Adrenal gland (tissue), 12 donors: ENCODE data around the gene KLF9. TPM values are rescaled to one million over a fixed set of nuclear protein-coding genes. Genes with fewer than 3 reads are reported as not detected.

Source experiments
- DNase-seq, 7 donors: peaks; one replicate each; pipeline ENCODE4 v3.0.0-alpha.2; 2019 to 2020
- H3K27ac ChIP-seq, 5 donors: fragments of 200-600 bp; sonication (generic) in 4 of 5; 1 replicate in 3 of 5; 2 replicates in 2 of 5; pipeline versions ENCODE4 v1.5.1 to v1.8.0; 2016 to 2020; ENCODE audit warnings: mild to moderate bottlenecking in 1 of 5
- H3K27me3 ChIP-seq: fragments of 200-600 bp; 2 replicates; pipeline ENCODE4 v1.8.0; 2021
- H3K36me3 ChIP-seq, 2 donors: fragments of 200-600 bp; replicated peaks in 1 of 2; 1 replicate in 1 of 2; 2 replicates in 1 of 2; pipeline versions ENCODE4 v1.5.1 to v1.8.0; 2018 to 2022
- H3K4me1 ChIP-seq, 2 donors: fragments of 200-600 bp; replicated peaks in 1 of 2; 1 replicate in 1 of 2; 2 replicates in 1 of 2; pipeline versions ENCODE4 v1.5.1 to v1.8.0; 2018 to 2021
- H3K4me3 ChIP-seq, 4 donors: fragments of 200-600 bp; sonication (generic) in 3 of 4; one replicate each; pipeline ENCODE4 v1.5.1; 2016 to 2018
- H3K9me3 ChIP-seq, 3 donors: fragments of 200-600 bp; sonication (generic) in 1 of 3; replicated peaks in 1 of 3; 1 replicate in 2 of 3; 2 replicates in 1 of 3; pipeline versions ENCODE4 v1.5.1 to v1.8.0; 2016 to 2021
- CTCF ChIP-seq, 6 experiments: fragments of 450-650 bp in 4 of 6; fragments of 200-600 bp in 2 of 6; sonication (generic) in 1 of 6; IDR thresholded peaks; 1 replicate in 5 of 6; 2 replicates in 1 of 6; pipeline versions ENCODE4 v1.5.1 to v1.8.0; 2016 to 2021; ENCODE audit warnings: antibody characterized with exemption in 6 of 6, mild to moderate bottlenecking in 2 of 6, moderate library complexity in 1 of 6
- POLR2A ChIP-seq, 2 donors: fragments of 450-650 bp; IDR thresholded peaks; one replicate each; pipeline ENCODE4 v1.6.1; 2017; ENCODE audit warnings: antibody characterized with exemption in 2 of 2, mild to moderate bottlenecking in 2 of 2, moderate library complexity in 1 of 2
- WGBS, 4 donors: extraction: QIAGEN DNeasy Blood & Tissue Kit in 2 of 4; methylation state at CpG; one replicate each; pipeline versions ENCODE4 v1.1.5 to v1.1.7; 2013 to 2017; 5-methylcytosine and 5-hydroxymethylcytosine counted together
- intact Hi-C, 2 donors: fragments of 100-400 bp; cut with DNase I; formaldehyde crosslinking; loops; one replicate each; pipeline versions ENCODE4 v1.14.1 to v1.15.0; 2022 to 2023
- polyA plus RNA-seq, 3 donors: library from polyadenylated mRNA; stranded (reverse); fragments of 200-250 nt in 2 of 3; fragments of 350-450 nt in 1 of 3; fragmentation: Illumina TruSeq in 1 of 3; extraction: RNeasy Lipid Tissue Mini Kit (QIAGEN cat#74804) in 1 of 3; gene quantifications; one replicate each; pipeline ENCODE4 v1.2.3, GENCODE V29; 2013 to 2014
- total RNA-seq, 9 donors: library from RNA; depleted of rRNA in 4 of 9; stranded (reverse); fragments of >200 nt in 4 of 9; fragments of 120-200 nt in 1 of 9; fragmentation: NEBNext Ultra II Directional in 1 of 9; extraction: Animal tissue kit (Norgen Biotek cat#: 25700) in 1 of 9; gene quantifications; one replicate each; pipeline versions ENCODE4 v1.1.0 to v1.2.4, GENCODE V29; 2013 to 2023
- donor health status: healthy with polysubstance abuse.
- donor health status: Bipolar disorder and iron deficiency.
- donor health status: DM: yes; HTN: yes; CAD: no.
- donor health status: DM: no; HTN: no; CAD: no.
- donor health status: DM: no; HTN: no; CAD: no.
- donor health status: DM: yes; HTN: yes; CAD: no.

The KLF9 gene
- total and polyA plus RNA-seq, 12 donors, result 2.2 to 80.7 (median 38.7) TPM

GRCh38 chr9:70409800-70410199, 4.7 kb downstream of the KLF9 start:
- peak overlapping the region in 1 of 4 donors; percentile 98 for H3K4me3 ChIP-seq
- no peaks in the 10 kb centered on the region for H3K9me3 ChIP-seq
- DNase-seq, result peak in 1 of 7 donors; percentile 25
- peaks cover 37 to 63% of the 10 kb centered on the region in 2 donors for H3K4me1 ChIP-seq
- no peaks in the 10 kb centered on the region for H3K36me3 ChIP-seq
- 23 to 46% (median 39%) methylated on average over 2 of the region's 2 CpGs for WGBS, 4 donors
- H3K27ac ChIP-seq, result peak overlapping the region; percentile 58 to 100 (median 99)
- TF ChIP-seq POLR2A (IDR thresholded peaks at IDR 0.05) (no peak), CTCF (IDR thresholded peaks at IDR 0.05) (no peak)
- intact Hi-C loops, result loop anchor here (5.0 to 10.0 kb wide), 4 partner anchors 55 to 195 kb away; no protein-coding TSS in a partner anchor
- no peaks in the 10 kb centered on the region for H3K27me3 ChIP-seq

DNA sequence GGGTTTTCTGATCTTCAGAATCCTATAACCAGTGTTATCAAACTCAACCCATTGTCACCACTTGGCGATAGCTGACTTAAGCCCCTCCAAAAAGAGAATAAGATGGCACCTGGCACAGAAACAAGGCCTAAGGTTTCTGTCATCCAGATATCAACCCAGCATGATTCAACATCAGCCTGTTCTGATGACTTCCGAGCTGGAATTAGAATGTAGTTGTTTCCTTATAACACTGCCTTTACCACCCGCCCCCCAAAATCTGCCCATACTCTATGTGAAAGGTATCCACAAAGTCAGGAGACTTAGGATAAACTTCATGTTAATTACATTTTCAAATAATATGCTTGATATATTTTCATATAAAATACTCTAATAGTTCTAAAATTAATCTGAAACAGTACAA, 5.2 kb downstream of the KLF9 start:
- no peaks in the 10 kb centered on the region for H3K27me3 ChIP-seq
- H3K27ac ChIP-seq, result peak overlapping the region in 3 of 5 donors; percentile 99 to 100 (median 100)
- TF ChIP-seq CTCF (IDR thresholded peaks at IDR 0.05) (no peak), POLR2A (IDR thresholded peaks at IDR 0.05) (no peak)
- peaks cover 39 to 65% of the 10 kb centered on the region in 2 donors for H3K4me1 ChIP-seq
- WGBS, 4 donors, result 62 to 74% (median 69%) methylated on average over 3 of the region's 3 CpGs
- intact Hi-C loops, result loop anchor here (10.0 kb wide), 1 partner anchor 54 kb away; no protein-coding TSS in a partner anchor
- H3K36me3 ChIP-seq, result no peaks in the 10 kb centered on the region
- DNase-seq, result peak in 1 of 7 donors; percentile 53
- peak overlapping the region in 1 of 4 donors; percentile 98 for H3K4me3 ChIP-seq
- H3K9me3 ChIP-seq, result no peaks in the 10 kb centered on the region

- TF ChIP-seq POLR2A (IDR thresholded peaks at IDR 0.05) (peak in 1 of 2 donors; percentile 25), CTCF (IDR thresholded peaks at IDR 0.05) (no peak)
- DNase-seq, result no peak
- WGBS, 4 donors, result 82 to 93% (median 90%) methylated on average over 5 of the region's 5 CpGs
- H3K4me1 ChIP-seq, result peaks cover 47 to 72% of the 10 kb centered on the region in 2 donors
- H3K36me3 ChIP-seq, result no peaks in the 10 kb centered on the region
- peak overlapping the region in 1 of 4 donors; percentile 19 for H3K4me3 ChIP-seq
- intact Hi-C loops, result loop anchor here (10.0 kb wide), 1 partner anchor 54 kb away; no protein-coding TSS in a partner anchor
- no peaks in the 10 kb centered on the region for H3K27me3 ChIP-seq
- H3K9me3 ChIP-seq, result no peaks in the 10 kb centered on the region
- H3K27ac ChIP-seq, result peak overlapping the region in 3 of 5 donors; percentile 27 to 78 (median 65)
These were observed 5.9 kb downstream of the KLF9 start for GRCh38 chr9:70408393-70409040.

GRCh38 chr9:70407081-70407503, 7.4 kb downstream of the KLF9 start:
- H3K4me3 ChIP-seq, result peak overlapping the region in 1 of 4 donors; percentile 3
- H3K27me3 ChIP-seq, result no peaks in the 10 kb centered on the region
- no peak for TF ChIP-seq POLR2A (IDR thresholded peaks at IDR 0.05)
- TF ChIP-seq CTCF (IDR thresholded peaks at IDR 0.05), result no peak
- DNase-seq, result no peak
- WGBS, 4 donors, result 67 to 77% (median 74%) methylated on average over 4 of the region's 4 CpGs
- H3K4me1 ChIP-seq, result peaks cover 57 to 87% of the 10 kb centered on the region in 2 donors
- intact Hi-C loops, result loop anchor here (10.0 kb wide), 1 partner anchor 52 kb away; no protein-coding TSS in a partner anchor
- H3K36me3 ChIP-seq, result no peaks in the 10 kb centered on the region
- H3K9me3 ChIP-seq, result no peaks in the 10 kb centered on the region
- peak overlapping the region in 4 of 5 donors; percentile 31 to 78 (median 55) for H3K27ac ChIP-seq
